Measurements from ENCODE around the gene ADGRL4.

ADGRL4 gene

DNA sequence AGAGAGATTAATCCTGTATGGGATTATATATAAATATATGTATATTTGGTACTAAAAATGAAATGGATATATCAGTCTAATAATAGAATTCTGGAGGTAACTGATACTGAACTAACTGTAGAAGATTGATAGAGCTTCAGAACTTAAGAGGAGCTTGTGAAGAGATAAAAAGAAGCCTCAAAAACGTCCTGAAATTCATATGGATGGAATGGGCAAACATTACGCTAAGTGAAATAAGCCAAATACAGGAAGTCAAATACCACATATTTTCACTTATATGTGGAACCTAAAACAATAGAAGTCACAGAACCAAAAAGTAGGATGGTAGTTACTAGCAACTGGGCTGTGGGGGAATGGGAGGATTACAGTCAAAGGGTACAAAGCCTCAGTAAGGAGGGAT is 36.0 kb upstream of the ADGRL4 start:
- H3K27me3 ChIP-seq (replicated peaks; ENCODE audit: control insufficient read depth, insufficient read depth, low read length), result no peaks in the 10 kb centered on the region
- TF ChIP-seq, protein P1, sequence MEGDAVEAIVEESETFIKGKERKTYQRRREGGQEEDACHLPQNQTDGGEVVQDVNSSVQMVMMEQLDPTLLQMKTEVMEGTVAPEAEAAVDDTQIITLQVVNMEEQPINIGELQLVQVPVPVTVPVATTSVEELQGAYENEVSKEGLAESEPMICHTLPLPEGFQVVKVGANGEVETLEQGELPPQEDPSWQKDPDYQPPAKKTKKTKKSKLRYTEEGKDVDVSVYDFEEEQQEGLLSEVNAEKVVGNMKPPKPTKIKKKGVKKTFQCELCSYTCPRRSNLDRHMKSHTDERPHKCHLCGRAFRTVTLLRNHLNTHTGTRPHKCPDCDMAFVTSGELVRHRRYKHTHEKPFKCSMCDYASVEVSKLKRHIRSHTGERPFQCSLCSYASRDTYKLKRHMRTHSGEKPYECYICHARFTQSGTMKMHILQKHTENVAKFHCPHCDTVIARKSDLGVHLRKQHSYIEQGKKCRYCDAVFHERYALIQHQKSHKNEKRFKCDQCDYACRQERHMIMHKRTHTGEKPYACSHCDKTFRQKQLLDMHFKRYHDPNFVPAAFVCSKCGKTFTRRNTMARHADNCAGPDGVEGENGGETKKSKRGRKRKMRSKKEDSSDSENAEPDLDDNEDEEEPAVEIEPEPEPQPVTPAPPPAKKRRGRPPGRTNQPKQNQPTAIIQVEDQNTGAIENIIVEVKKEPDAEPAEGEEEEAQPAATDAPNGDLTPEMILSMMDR (IDR thresholded peaks at IDR 0.05; ENCODE audit: insufficient read depth, low read length, poor library complexity, severe bottlenecking), result no peak
- no peaks in the 10 kb centered on the region for H3K36me3 ChIP-seq (ENCODE audit: control insufficient read depth, insufficient read depth, low read length)
- no peak overlapping the region for H3K4me3 ChIP-seq (replicated peaks; ENCODE audit: low read depth, low read length)
- DNase-seq (ENCODE audit: extremely low read depth, insufficient read length), result no peak

DNA sequence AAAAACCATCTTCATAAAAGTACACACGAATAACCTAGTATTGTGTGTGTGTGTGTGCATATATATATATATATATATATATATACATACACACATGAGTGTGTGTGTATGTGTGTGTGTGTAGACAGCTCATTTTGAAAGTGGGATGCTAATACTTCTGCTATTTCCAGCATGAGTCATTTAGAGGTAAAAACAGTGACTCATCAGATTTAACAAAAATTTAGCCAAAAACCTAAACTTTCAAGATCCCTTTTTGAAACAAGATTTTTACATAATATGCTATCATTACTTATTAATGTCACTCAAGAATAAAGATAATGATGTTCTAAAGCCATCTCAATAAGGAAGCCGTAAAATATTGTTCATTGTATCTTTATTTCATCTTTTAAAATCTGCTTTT is 35.6 kb upstream of the ADGRL4 start:
- peak; percentile 48 for DNase-seq (ENCODE audit: extremely low read depth, insufficient read length)
- Histone ChIP-seq H3K36me3 (ENCODE audit: control insufficient read depth, insufficient read depth, low read length) (no peaks in the 10 kb centered on the region), H3K27me3 (replicated peaks; ENCODE audit: control insufficient read depth, insufficient read depth, low read length) (no peaks in the 10 kb centered on the region), H3K4me3 (replicated peaks; ENCODE audit: low read depth, low read length) (no peak overlapping the region)
- TF ChIP-seq, protein P1 (IDR thresholded peaks at IDR 0.05; ENCODE audit: insufficient read depth, low read length, poor library complexity, severe bottlenecking), result no peak

DNA sequence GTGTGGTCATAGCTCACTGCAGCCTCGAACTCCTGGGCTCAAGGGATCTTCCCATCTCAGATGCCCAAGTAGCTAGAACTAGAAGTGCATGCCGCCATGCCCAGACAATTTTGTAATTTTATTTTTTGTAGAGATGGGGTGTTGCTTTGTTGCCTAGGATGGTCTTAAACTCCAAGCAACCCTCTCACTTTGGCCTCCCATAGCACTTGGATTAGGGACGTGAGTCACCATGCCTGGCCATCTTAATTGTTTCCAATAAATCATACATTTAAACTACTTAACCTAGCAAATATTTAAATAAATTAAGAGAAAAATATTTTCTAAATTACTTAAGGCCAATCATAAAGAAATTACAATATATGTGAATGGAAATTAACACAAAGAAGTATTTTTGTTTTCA is 35.1 kb upstream of the ADGRL4 start:
- DNase-seq (ENCODE audit: extremely low read depth, insufficient read length), result no peak
- no peak overlapping the region for H3K4me3 ChIP-seq (replicated peaks; ENCODE audit: low read depth, low read length)
- no peaks in the 10 kb centered on the region for H3K27me3 ChIP-seq (replicated peaks; ENCODE audit: control insufficient read depth, insufficient read depth, low read length)
- no peaks in the 10 kb centered on the region for H3K36me3 ChIP-seq (ENCODE audit: control insufficient read depth, insufficient read depth, low read length)
- TF ChIP-seq, protein P1 (IDR thresholded peaks at IDR 0.05; ENCODE audit: insufficient read depth, low read length, poor library complexity, severe bottlenecking), result no peak

DNA sequence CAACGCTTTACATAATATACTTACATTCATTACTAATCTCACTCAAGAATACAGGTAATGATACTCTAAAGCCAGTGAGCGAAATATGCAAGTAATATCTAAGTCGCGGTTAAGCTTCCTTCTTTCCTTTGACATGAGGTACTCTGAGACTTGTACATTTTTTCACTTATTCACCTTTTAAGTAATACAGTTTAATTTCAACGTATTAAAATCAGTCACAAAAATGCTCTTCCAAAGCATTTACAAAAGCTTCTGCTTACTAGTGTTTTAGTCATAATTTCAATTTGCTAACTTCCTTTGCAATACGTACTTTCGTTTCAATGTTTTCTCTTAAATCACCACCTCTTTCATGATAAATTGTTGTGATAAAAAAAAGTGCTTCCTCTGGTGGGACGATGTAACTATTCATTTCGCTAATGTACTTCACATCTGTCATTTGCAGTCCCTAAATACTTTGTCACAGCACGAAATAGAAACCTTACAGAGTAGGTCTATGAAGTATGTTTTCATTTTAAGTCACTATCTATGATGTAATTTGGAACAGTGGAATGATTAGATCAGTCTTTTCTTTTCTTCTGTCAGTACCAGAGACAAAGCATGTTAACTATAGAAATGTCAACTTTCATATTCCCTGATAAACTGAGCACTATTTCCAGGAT is 34.0 kb upstream of the ADGRL4 start:
- Histone ChIP-seq H3K36me3 (ENCODE audit: control insufficient read depth, insufficient read depth, low read length) (no peaks in the 10 kb centered on the region), H3K27me3 (replicated peaks; ENCODE audit: control insufficient read depth, insufficient read depth, low read length) (no peaks in the 10 kb centered on the region), H3K4me3 (replicated peaks; ENCODE audit: low read depth, low read length) (no peak overlapping the region)
- TF ChIP-seq, protein P1 (IDR thresholded peaks at IDR 0.05; ENCODE audit: insufficient read depth, low read length, poor library complexity, severe bottlenecking), result no peak
- peak; percentile 65 for DNase-seq (ENCODE audit: extremely low read depth, insufficient read length)

DNA sequence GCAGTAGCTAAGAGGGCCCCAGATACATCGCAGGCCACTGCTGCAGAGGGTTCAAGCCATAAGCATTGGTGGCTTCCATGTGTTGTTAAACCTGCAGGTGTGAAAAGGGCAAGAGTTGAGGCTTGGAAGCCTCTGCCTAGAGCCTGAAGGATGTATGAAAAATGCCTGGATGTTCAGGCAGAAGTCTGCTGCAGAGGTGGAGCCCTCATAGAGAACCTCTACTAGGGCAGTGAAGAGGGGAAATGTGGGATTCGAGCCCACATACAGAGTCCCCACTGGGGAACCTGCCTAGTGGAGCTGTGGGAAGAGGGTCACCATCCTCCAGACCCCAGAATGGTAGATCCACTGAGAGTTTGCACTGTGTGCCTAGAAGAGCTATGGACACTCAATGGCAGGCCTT is 30.6 kb upstream of the ADGRL4 start:
- Histone ChIP-seq H3K27me3 (replicated peaks; ENCODE audit: control insufficient read depth, insufficient read depth, low read length) (no peaks in the 10 kb centered on the region), H3K36me3 (ENCODE audit: control insufficient read depth, insufficient read depth, low read length) (no peaks in the 10 kb centered on the region), H3K4me3 (replicated peaks; ENCODE audit: low read depth, low read length) (no peak overlapping the region)
- TF ChIP-seq, protein P1 (IDR thresholded peaks at IDR 0.05; ENCODE audit: insufficient read depth, low read length, poor library complexity, severe bottlenecking), result no peak
- no peak for DNase-seq (ENCODE audit: extremely low read depth, insufficient read length)

DNA sequence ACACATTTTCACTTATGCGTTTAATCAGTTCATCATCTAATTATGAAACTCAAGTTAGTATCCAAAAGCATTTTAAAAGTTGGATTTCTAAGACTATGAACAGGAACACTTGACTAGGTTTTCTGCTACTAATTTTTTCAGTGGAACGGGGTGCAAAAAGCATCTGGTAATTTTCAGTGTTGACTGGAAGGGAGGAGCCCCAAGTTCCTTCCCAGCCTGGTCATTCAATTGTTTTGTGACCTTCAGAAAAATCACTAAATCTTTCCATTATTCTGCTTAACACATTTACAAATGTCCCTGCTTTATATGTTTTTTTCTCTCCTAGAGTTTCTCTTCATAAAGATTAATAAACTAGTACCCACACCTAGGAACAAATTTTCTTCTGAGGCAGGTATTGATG is 6.0 kb upstream of the ADGRL4 start:
- no peak for DNase-seq (ENCODE audit: extremely low read depth, insufficient read length)
- TF ChIP-seq, protein P1 (IDR thresholded peaks at IDR 0.05; ENCODE audit: insufficient read depth, low read length, poor library complexity, severe bottlenecking), result no peak
- Histone ChIP-seq H3K36me3 (ENCODE audit: control insufficient read depth, insufficient read depth, low read length) (no peaks in the 10 kb centered on the region), H3K4me3 (replicated peaks; ENCODE audit: low read depth, low read length) (no peak overlapping the region), H3K27me3 (replicated peaks; ENCODE audit: control insufficient read depth, insufficient read depth, low read length) (no peaks in the 10 kb centered on the region)

All from GM06990 (cell line).